HepG2 (cell line): Measurements from ENCODE around the gene ENG. TPM values are rescaled to one million over a fixed set of nuclear protein-coding genes. Genes with fewer than 3 reads are reported as not detected.

Source experiments
- BHLHE40 ChIP-seq: IDR thresholded peaks from 2 replicates; pipeline ENCODE4 v1.6.1; 2011; ENCODE audit warnings: low read length, improper control_type of control experiment
- ETV5 ChIP-seq: IDR thresholded peaks from 2 replicates; pipeline ENCODE4 v1.6.1; 2018; ENCODE audit warnings: missing biosample characterization, missing genetic modification reagents, inconsistent platforms, borderline replicate concordance
- FOXP1 ChIP-seq, 2 experiments: fragments of 450-650 bp in 1 of 2; IDR thresholded peaks; 2 replicates each; pipeline ENCODE4 v1.6.1; 2017 to 2018; ENCODE audit warnings: antibody characterized with exemption in 1 of 2
- GLI4 ChIP-seq: sonication (generic); formaldehyde crosslinking; IDR thresholded peaks from 2 replicates; pipeline ENCODE4 v1.5.1; 2020; ENCODE audit warnings: missing genetic modification reagents, mild to moderate bottlenecking, moderate library complexity, borderline replicate concordance
- HDAC1 ChIP-seq: sonication (generic); formaldehyde crosslinking; IDR thresholded peaks from 2 replicates; pipeline ENCODE4 v1.5.1; 2020; ENCODE audit warnings: mild to moderate bottlenecking, missing genetic modification reagents
- HOXA3 ChIP-seq: sonication (generic); formaldehyde crosslinking; IDR thresholded peaks from 2 replicates; pipeline ENCODE4 v1.5.0; 2020; ENCODE audit warnings: missing genetic modification reagents
- JUNB ChIP-seq: sonication (generic); formaldehyde crosslinking; IDR thresholded peaks from 2 replicates; pipeline ENCODE4 v1.8.0; 2022; ENCODE audit warnings: missing genetic modification reagents, mild to moderate bottlenecking, borderline replicate concordance
- KDM4B ChIP-seq: sonication (generic); formaldehyde crosslinking; IDR thresholded peaks from 2 replicates; pipeline ENCODE4 v1.4.0; 2020; ENCODE audit warnings: missing genetic modification reagents
- MAFK ChIP-seq, 2 experiments: IDR thresholded peaks in 1 of 2; conservative IDR thresholded peaks in 1 of 2; 2 replicates each; pipeline ENCODE4 v1.6.1; 2011; ENCODE audit warnings: improper control_type of control experiment in 2 of 2, low read length in 2 of 2
- PHB2 ChIP-seq: fragments of 450-650 bp; IDR thresholded peaks from 2 replicates; pipeline ENCODE4 v1.6.1; 2018; ENCODE audit not compliant: partially characterized antibody
- RXRB ChIP-seq: IDR thresholded peaks from 2 replicates; pipeline ENCODE4 v1.6.1; 2016; ENCODE audit warnings: borderline replicate concordance, missing genetic modification reagents, missing compliant biosample characterization
- SALL1 ChIP-seq: sonication (generic); formaldehyde crosslinking; IDR thresholded peaks from 2 replicates; pipeline ENCODE4 v1.8.0; 2022; ENCODE audit warnings: mild to moderate bottlenecking, missing genetic modification reagents
- SAP130 ChIP-seq: IDR thresholded peaks from 2 replicates; pipeline ENCODE4 v1.6.1; 2016; ENCODE audit warnings: low read depth
- SMAD1 ChIP-seq: sonication (generic); formaldehyde crosslinking; IDR thresholded peaks from 2 replicates; pipeline ENCODE4 v1.4.0; 2020; ENCODE audit warnings: missing genetic modification reagents, low read depth, mild to moderate bottlenecking, borderline replicate concordance
- ZFX ChIP-seq: sonication (generic); formaldehyde crosslinking; IDR thresholded peaks from 2 replicates; pipeline ENCODE4 v1.4.0; 2020; ENCODE audit warnings: mild to moderate bottlenecking, low read depth, missing genetic modification reagents, moderate library complexity
- ZNF232 ChIP-seq: sonication (generic); formaldehyde crosslinking; IDR thresholded peaks from 2 replicates; pipeline ENCODE4 v1.4.0; 2020; ENCODE audit warnings: missing genetic modification reagents, borderline replicate concordance
- ZNF430 ChIP-seq: sonication (generic); formaldehyde crosslinking; IDR thresholded peaks from 2 replicates; pipeline ENCODE4 v1.9.0; 2021; ENCODE audit warnings: mild to moderate bottlenecking, missing genetic modification reagents
- ZNF44 ChIP-seq: sonication (generic); formaldehyde crosslinking; IDR thresholded peaks from 2 replicates; pipeline ENCODE4 v1.5.1; 2020; ENCODE audit warnings: mild to moderate bottlenecking, missing genetic modification reagents
- ZNF547 ChIP-seq: sonication (generic); formaldehyde crosslinking; IDR thresholded peaks from 2 replicates; pipeline ENCODE4 v1.5.1; 2020; ENCODE audit warnings: mild to moderate bottlenecking, missing genetic modification reagents
- ZSCAN20 ChIP-seq: sonication (generic); formaldehyde crosslinking; IDR thresholded peaks from 2 replicates; pipeline ENCODE4 v1.4.0; 2020; ENCODE audit warnings: missing genetic modification reagents, mild to moderate bottlenecking, borderline replicate concordance
- polyA plus RNA-seq, 8 experiments: library from polyadenylated mRNA; depleted of rRNA in 3 of 8; stranded (reverse) in 7 of 8; unstranded in 1 of 8; fragments of >200 nt; fragmentation: Illumina TruSeq in 4 of 8; extraction: Trizol in 4 of 8; gene quantifications; 2 replicates each; pipeline versions ENCODE4 v1.2.1 to v1.2.3, GENCODE V29; 2011 to 2016; ENCODE audit warnings: low read depth in 4 of 8, missing spikeins in 1 of 8, mixed read lengths in 1 of 8; ENCODE audit not compliant: insufficient read depth in 1 of 8
- total RNA-seq, 5 experiments: library from RNA; depleted of rRNA; stranded (reverse); fragments of >200 nt; fragmentation: Illumina TruSeq; extraction: Trizol; gene quantifications; 2 replicates each; pipeline ENCODE4 v1.2.3, GENCODE V29; 2016; ENCODE audit warnings: low read depth in 1 of 5
- TF ChIP-seq, protein P1 (sequence below): IDR thresholded peaks from 2 replicates; pipeline ENCODE4 v1.6.1; 2016
- TF ChIP-seq, protein P2 (sequence below): sonication (generic); formaldehyde crosslinking; IDR thresholded peaks from 2 replicates; pipeline ENCODE4; 2020; ENCODE audit warnings: missing genetic modification reagents, mild to moderate bottlenecking, borderline replicate concordance
- TF ChIP-seq, protein P3 (sequence below): sonication (generic); formaldehyde crosslinking; IDR thresholded peaks from 2 replicates; pipeline ENCODE4 v1.4.0; 2020; ENCODE audit warnings: missing genetic modification reagents

The ENG gene
- total and polyA plus RNA-seq, 2 of the 13 experiments (the other 11 are each of a cell fraction or from before 2014, with no cell fraction given): 0.02 to 1.1 TPM

DNA sequence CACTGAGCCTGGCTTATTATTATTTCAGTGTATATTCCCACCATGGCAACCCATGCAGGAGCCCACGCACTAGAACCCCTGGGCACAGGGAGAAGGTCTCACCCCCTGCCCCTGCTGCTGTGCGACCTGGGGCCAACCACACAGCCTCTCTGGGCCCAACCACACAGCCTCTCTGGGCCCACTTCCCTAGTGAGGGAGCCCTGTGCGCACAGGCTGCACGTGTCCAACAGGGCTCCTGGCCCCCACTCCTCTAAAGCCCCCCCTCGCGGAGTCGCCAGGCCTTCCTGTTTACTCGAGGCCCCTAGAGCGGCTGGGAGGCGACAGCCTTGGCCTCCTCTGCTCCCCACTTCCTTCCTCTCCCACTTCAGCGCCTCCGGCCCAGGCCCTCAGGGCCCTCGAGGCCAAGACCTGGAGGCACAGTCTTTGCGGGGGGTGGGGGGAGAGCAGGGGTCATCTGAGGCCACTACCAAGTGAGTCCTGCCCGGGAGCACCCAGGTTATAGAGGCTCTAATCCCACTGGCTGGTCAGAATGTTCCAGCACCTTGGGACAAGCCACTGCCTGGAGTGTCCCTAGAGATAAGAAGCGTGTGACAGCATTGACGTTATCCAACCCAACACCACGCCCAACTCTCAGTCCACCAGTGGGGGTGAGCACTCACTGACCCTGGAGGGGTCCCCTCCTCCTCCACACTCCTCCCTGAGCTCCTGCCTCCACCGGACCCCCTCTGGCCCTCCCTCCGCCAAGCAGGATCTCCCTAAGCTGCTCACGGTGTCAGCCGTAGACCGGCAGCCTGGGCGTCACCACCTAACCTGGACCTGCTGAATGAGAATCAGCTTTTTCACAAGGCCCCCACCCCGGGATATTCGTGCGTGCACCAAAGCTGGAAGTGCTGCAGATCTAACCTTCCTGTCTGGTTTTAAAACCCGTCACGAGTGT, 7.9 kb upstream of the ENG start (continued):
- TF ChIP-seq, protein P1, sequence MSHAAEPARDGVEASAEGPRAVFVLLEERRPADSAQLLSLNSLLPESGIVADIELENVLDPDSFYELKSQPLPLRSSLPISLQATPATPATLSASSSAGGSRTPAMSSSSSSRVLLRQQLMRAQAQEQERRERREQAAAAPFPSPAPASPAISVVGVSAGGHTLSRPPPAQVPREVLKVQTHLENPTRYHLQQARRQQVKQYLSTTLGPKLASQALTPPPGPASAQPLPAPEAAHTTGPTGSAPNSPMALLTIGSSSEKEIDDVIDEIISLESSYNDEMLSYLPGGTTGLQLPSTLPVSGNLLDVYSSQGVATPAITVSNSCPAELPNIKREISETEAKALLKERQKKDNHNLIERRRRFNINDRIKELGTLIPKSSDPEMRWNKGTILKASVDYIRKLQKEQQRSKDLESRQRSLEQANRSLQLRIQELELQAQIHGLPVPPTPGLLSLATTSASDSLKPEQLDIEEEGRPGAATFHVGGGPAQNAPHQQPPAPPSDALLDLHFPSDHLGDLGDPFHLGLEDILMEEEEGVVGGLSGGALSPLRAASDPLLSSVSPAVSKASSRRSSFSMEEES: 0 out of 2 replicates have a peak, but pooled peaks have one; percentile 35
- TF ChIP-seq MAFK (conservative IDR thresholded peaks at IDR 0.05 in 1 of 2, IDR thresholded peaks at IDR 0.05 in 1 of 2; ENCODE audit: low read length in 2 of 2) (no peak), ZNF232 (CRISPR knock-in tag) (no peak), ZNF430 (CRISPR knock-in tag) (0 out of 2 replicates have a peak, but pooled peaks have one; percentile 33), SAP130 (CRISPR knock-in tag) (peak; percentile 37), HDAC1 (CRISPR knock-in tag) (peak; percentile 32; the same call in 1 of the 2 replicates), BHLHE40 (peak; percentile 59), GLI4 (CRISPR knock-in tag) (peak; percentile 70; the same call in 1 of the 2 replicates), ETV5 (peak; percentile 82; the same call in 1 of the 2 replicates), FOXP1 (IDR thresholded peaks at IDR 0.05) (no peak), FOXP1 (CRISPR knock-in tag; IDR thresholded peaks at IDR 0.05) (peak; percentile 51), JUNB (CRISPR knock-in tag) (no peak), HOXA3 (peak; percentile 33; the same call in 1 of the 2 replicates), ZSCAN20 (CRISPR knock-in tag) (no peak), ZNF44 (CRISPR knock-in tag) (no peak), SMAD1 (CRISPR knock-in tag) (no peak), ZFX (CRISPR knock-in tag) (peak; percentile 75), RXRB (CRISPR knock-in tag) (peak; percentile 75), PHB2 (no peak), KDM4B (no peak), SALL1 (peak; percentile 44; the same call in 1 of the 2 replicates), ZNF547 (CRISPR knock-in tag) (0 out of 2 replicates have a peak, but pooled peaks have one; percentile 21)
- TF ChIP-seq, protein P2, sequence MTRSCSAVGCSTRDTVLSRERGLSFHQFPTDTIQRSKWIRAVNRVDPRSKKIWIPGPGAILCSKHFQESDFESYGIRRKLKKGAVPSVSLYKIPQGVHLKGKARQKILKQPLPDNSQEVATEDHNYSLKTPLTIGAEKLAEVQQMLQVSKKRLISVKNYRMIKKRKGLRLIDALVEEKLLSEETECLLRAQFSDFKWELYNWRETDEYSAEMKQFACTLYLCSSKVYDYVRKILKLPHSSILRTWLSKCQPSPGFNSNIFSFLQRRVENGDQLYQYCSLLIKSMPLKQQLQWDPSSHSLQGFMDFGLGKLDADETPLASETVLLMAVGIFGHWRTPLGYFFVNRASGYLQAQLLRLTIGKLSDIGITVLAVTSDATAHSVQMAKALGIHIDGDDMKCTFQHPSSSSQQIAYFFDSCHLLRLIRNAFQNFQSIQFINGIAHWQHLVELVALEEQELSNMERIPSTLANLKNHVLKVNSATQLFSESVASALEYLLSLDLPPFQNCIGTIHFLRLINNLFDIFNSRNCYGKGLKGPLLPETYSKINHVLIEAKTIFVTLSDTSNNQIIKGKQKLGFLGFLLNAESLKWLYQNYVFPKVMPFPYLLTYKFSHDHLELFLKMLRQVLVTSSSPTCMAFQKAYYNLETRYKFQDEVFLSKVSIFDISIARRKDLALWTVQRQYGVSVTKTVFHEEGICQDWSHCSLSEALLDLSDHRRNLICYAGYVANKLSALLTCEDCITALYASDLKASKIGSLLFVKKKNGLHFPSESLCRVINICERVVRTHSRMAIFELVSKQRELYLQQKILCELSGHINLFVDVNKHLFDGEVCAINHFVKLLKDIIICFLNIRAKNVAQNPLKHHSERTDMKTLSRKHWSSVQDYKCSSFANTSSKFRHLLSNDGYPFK (CRISPR knock-in tag): peak; percentile 20; the same call in 1 of the 2 replicates
- TF ChIP-seq, protein P3, sequence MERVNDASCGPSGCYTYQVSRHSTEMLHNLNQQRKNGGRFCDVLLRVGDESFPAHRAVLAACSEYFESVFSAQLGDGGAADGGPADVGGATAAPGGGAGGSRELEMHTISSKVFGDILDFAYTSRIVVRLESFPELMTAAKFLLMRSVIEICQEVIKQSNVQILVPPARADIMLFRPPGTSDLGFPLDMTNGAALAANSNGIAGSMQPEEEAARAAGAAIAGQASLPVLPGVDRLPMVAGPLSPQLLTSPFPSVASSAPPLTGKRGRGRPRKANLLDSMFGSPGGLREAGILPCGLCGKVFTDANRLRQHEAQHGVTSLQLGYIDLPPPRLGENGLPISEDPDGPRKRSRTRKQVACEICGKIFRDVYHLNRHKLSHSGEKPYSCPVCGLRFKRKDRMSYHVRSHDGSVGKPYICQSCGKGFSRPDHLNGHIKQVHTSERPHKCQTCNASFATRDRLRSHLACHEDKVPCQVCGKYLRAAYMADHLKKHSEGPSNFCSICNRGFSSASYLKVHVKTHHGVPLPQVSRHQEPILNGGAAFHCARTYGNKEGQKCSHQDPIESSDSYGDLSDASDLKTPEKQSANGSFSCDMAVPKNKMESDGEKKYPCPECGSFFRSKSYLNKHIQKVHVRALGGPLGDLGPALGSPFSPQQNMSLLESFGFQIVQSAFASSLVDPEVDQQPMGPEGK (CRISPR knock-in tag): peak; percentile 96
